K562 (cell line): Measurements from ENCODE around the gene SRC. TPM values are rescaled to one million over a fixed set of nuclear protein-coding genes. Genes with fewer than 3 reads are reported as not detected.
A peak's percentile ranks its signal among the peaks of the same experiment; 100 is the strongest.

Experiments
- ATAC-seq: fragments of 200-7000 bp; cut with Tn5 transposase; 3 replicates; pipeline ENCODE4 v1.9.1; 2020; ENCODE audit warnings: moderate library complexity
- BruUV-seq: library from RNA; stranded (reverse); fragments of 400-500 nt; replicated peaks from 2 replicates; lab custom pipeline; 2021; lab: Mats Ljungman, UMichigan
- CTCF ChIA-PET: fragments of 300-600 bp; formaldehyde crosslinking; extraction: SDS; loops from one replicate; lab custom pipeline; 2021; ENCODE audit warnings: low intra/inter-chr PET ratio; lab: Yijun Ruan, JAX
- POLR2A ChIA-PET: fragments of 300-600, 350-650 bp; sonication (Branson Sonifier 250); formaldehyde crosslinking; extraction: SDS; loops from one replicate; lab custom pipeline; 2021; ENCODE audit warnings: antibody characterized with exemption, inconsistent platforms; lab: Yijun Ruan, JAX
- DNase-seq, 4 experiments: peaks; one replicate each; pipeline versions ENCODE4 v3.0.0 to v3.0.0-alpha.2; 2011 to 2018; ENCODE audit warnings: low spot score in 3 of 4, mixed read lengths in 3 of 4; ENCODE audit errors: extremely low read depth in 1 of 4
- FAIRE-seq: peaks from 2 replicates; lab custom pipeline; 2011; peaks lifted over from hg19 to GRCh38; lab: Jason Lieb, UNC
- H2AFZ ChIP-seq: 2 replicates; pipeline ENCODE4 v1.6.0; 2011; ENCODE audit warnings: low read depth, low read length, control low read depth, inconsistent platforms
- H3K27ac ChIP-seq: fragments of 200-600 bp; 3 replicates; pipeline ENCODE4 v1.8.0; 2011; ENCODE audit warnings: low read depth, mild to moderate bottlenecking, control low read depth, inconsistent platforms, low read length, moderate library complexity, mixed read lengths; ENCODE audit errors: extremely low read depth
- H3K27me3 ChIP-seq, 2 experiments: fragments of 300-600 bp in 1 of 2; 2 replicates in 1 of 2; 3 replicates in 1 of 2; pipeline versions ENCODE4 v1.6.0 to v1.8.0; 2011; ENCODE audit warnings: inconsistent platforms in 2 of 2, low read length in 2 of 2, mild to moderate bottlenecking in 1 of 2, mixed read lengths in 1 of 2, moderate library complexity in 1 of 2; ENCODE audit not compliant: control insufficient read depth in 2 of 2, insufficient read depth in 2 of 2
- H3K36me3 ChIP-seq: fragments of 300-600 bp; 3 replicates; pipeline ENCODE4 v1.8.0; 2011; ENCODE audit warnings: mild to moderate bottlenecking, low read length, inconsistent platforms; ENCODE audit not compliant: control insufficient read depth, insufficient read depth
- H3K4me1 ChIP-seq, 2 experiments: fragments of 200-600 bp in 1 of 2; replicated peaks in 1 of 2; 2 replicates in 1 of 2; 3 replicates in 1 of 2; pipeline versions ENCODE4 v1.5.1 to v1.8.0; 2011; ENCODE audit warnings: inconsistent platforms in 2 of 2, low read length in 2 of 2, mild to moderate bottlenecking in 1 of 2, mixed read lengths in 1 of 2, moderate library complexity in 1 of 2; ENCODE audit not compliant: control insufficient read depth in 2 of 2, insufficient read depth in 2 of 2
- H3K4me2 ChIP-seq: 2 replicates; pipeline ENCODE4 v1.6.1; 2011; ENCODE audit warnings: low read length, control low read depth, inconsistent platforms, mixed read lengths; ENCODE audit not compliant: insufficient read depth
- H3K4me3 ChIP-seq: fragments of 200-600 bp; sonication (generic), shearing (Covaris generic); 2 replicates; pipeline ENCODE4 v1.5.1; 2016; ENCODE audit warnings: control low read depth, inconsistent platforms
- H3K79me2 ChIP-seq: fragments of 200-600 bp; 3 replicates; pipeline ENCODE4 v1.8.0; 2011; ENCODE audit warnings: low read length, inconsistent platforms; ENCODE audit not compliant: control insufficient read depth, insufficient read depth
- H3K9ac ChIP-seq, 2 experiments: 2 replicates each; pipeline versions ENCODE4 v1.6.0 to v1.6.1; 2011; ENCODE audit warnings: low read depth in 2 of 2, low read length in 2 of 2, control low read depth in 1 of 2, inconsistent platforms in 1 of 2, mild to moderate bottlenecking in 1 of 2, mixed read lengths in 1 of 2; ENCODE audit not compliant: insufficient read depth in 1 of 2
- H3K9me1 ChIP-seq: one replicate; pipeline ENCODE4 v1.6.0; 2011; ENCODE audit warnings: inconsistent platforms, mild to moderate bottlenecking, low read length, moderate library complexity; ENCODE audit not compliant: control insufficient read depth, insufficient read depth
- H3K9me3 ChIP-seq: replicated peaks from 2 replicates; pipeline ENCODE4 v1.5.1; 2011; ENCODE audit warnings: low read depth, low read length, inconsistent platforms; ENCODE audit not compliant: control insufficient read depth, insufficient read depth
- H4K20me1 ChIP-seq: replicated peaks from 2 replicates; pipeline ENCODE4 v1.6.1; 2011; ENCODE audit warnings: low read length, inconsistent platforms, mixed read lengths; ENCODE audit not compliant: control insufficient read depth, insufficient read depth
- DPF2 ChIP-seq: fragments of 450-650 bp; IDR thresholded peaks from 2 replicates; pipeline ENCODE4 v1.6.1; 2016
- E2F5 ChIP-seq: sonication (generic); formaldehyde crosslinking; IDR thresholded peaks from 2 replicates; pipeline ENCODE4 v1.8.0; 2022; ENCODE audit warnings: mild to moderate bottlenecking, missing genetic modification reagents
- FOSL1 ChIP-seq: fragments of 200-800 bp; sonication (Bioruptor generic); conservative IDR thresholded peaks from 2 replicates; pipeline ENCODE4 v1.6.1; 2016; ENCODE audit warnings: missing genetic modification characterization, missing compliant biosample characterization
- IRF9 ChIP-seq: fragments of 450-650 bp; IDR thresholded peaks from 2 replicates; pipeline ENCODE4 v1.6.1; 2016; ENCODE audit warnings: missing biosample characterization, missing genetic modification characterization
- KDM1A ChIP-seq, 2 experiments: fragments of 450-650 bp; IDR thresholded peaks; 2 replicates each; pipeline ENCODE4 v1.6.1; 2016; ENCODE audit warnings: mild to moderate bottlenecking in 2 of 2
- KDM4B ChIP-seq, 2 experiments: fragments of 450-650 bp in 1 of 2; sonication (generic) in 1 of 2; IDR thresholded peaks; 2 replicates each; pipeline ENCODE4 v1.6.1; 2016 to 2017; ENCODE audit warnings: borderline replicate concordance in 2 of 2, antibody characterized with exemption in 1 of 2, low read depth in 1 of 2, mild to moderate bottlenecking in 1 of 2
- OTX1 ChIP-seq: fragments of 450-650 bp; formaldehyde crosslinking; IDR thresholded peaks from 2 replicates; pipeline ENCODE4 v1.4.0; 2022; ENCODE audit warnings: mild to moderate bottlenecking
- SMARCA5 ChIP-seq: fragments of 450-650 bp; IDR thresholded peaks from 2 replicates; pipeline ENCODE4 v1.6.1; 2016
- SNRNP70 ChIP-seq: fragments of 200-400 bp; formaldehyde crosslinking; optimal IDR thresholded peaks from 2 replicates; pipeline ENCODE3; 2017; ENCODE audit warnings: low read depth, low read length
- ZBED1 ChIP-seq: IDR thresholded peaks from 2 replicates; pipeline ENCODE4 v1.6.1; 2014
- ZNF232 ChIP-seq: sonication (generic); formaldehyde crosslinking; IDR thresholded peaks from 2 replicates; pipeline ENCODE4 v1.8.0; 2022; ENCODE audit warnings: mild to moderate bottlenecking, missing genetic modification reagents
- ZZZ3 ChIP-seq: fragments of 450-650 bp; IDR thresholded peaks from 2 replicates; pipeline ENCODE4 v1.6.1; 2016; ENCODE audit warnings: antibody characterized with exemption, mild to moderate bottlenecking, moderate library complexity
- whole genome bisulfite sequencing: fragments of 100-300 bp; shearing (Covaris generic); methylation state at CpG from one replicate; pipeline ENCODE4 v1.1.6; 2016; ENCODE audit warnings: low coverage, mixed read lengths; ENCODE audit not compliant: insufficient coverage; ENCODE audit errors: missing lambda C conversion rate; 5-methylcytosine and 5-hydroxymethylcytosine counted together
- in situ Hi-C: fragments of 300-500 bp; cut with MboI; formaldehyde crosslinking; loops from 4 replicates; pipeline ENCODE4 v1.15.0; 2018; ENCODE audit warnings: inconsistent platforms, mixed read lengths
- intact Hi-C: fragments of 100-400 bp; cut with micrococcal nuclease; formaldehyde crosslinking; loops from 2 replicates; pipeline ENCODE4 v1.14.2; 2022
- polyA plus RNA-seq, 8 experiments: library from polyadenylated mRNA; depleted of rRNA in 4 of 8; stranded (reverse) in 5 of 8; unstranded in 3 of 8; fragments of >200 nt; fragmentation: Nextera tagmentation in 2 of 8; fragmentation: Illumina TruSeq in 1 of 8; extraction: Ambion mirVana in 2 of 8; extraction: Trizol in 1 of 8; gene quantifications; 2 replicates each; pipeline versions ENCODE4 v1.2.1 to v1.2.3, GENCODE V29; 2011 to 2014; ENCODE audit warnings: inconsistent platforms in 1 of 8, missing spikeins in 1 of 8
- total RNA-seq, 7 experiments: library from RNA; depleted of rRNA in 6 of 7; stranded (reverse); fragments of >200 nt in 6 of 7; fragmentation: Illumina TruSeq in 2 of 7; extraction: Trizol in 2 of 7; gene quantifications; 2 replicates each; pipeline versions ENCODE4 v1.2.1 to v1.2.3, GENCODE V29; 2011 to 2021; ENCODE audit warnings: low replicate concordance in 1 of 7
- TF ChIP-seq, protein P1 (sequence below): IDR thresholded peaks from 2 replicates; pipeline ENCODE4 v1.6.1; 2016; ENCODE audit warnings: missing genetic modification characterization, missing compliant biosample characterization
- TF ChIP-seq, protein P2 (sequence below): fragments of 450-650 bp; IDR thresholded peaks from 2 replicates; pipeline ENCODE4 v1.6.1; 2017; ENCODE audit warnings: antibody characterized with exemption, mild to moderate bottlenecking

The SRC gene
- total and polyA plus RNA-seq, 9 of the 15 experiments (the other 6 are each of a cell fraction or from before 2014, with no cell fraction given), result 0.06 to 8.5 (median 3.1) TPM

DNA sequence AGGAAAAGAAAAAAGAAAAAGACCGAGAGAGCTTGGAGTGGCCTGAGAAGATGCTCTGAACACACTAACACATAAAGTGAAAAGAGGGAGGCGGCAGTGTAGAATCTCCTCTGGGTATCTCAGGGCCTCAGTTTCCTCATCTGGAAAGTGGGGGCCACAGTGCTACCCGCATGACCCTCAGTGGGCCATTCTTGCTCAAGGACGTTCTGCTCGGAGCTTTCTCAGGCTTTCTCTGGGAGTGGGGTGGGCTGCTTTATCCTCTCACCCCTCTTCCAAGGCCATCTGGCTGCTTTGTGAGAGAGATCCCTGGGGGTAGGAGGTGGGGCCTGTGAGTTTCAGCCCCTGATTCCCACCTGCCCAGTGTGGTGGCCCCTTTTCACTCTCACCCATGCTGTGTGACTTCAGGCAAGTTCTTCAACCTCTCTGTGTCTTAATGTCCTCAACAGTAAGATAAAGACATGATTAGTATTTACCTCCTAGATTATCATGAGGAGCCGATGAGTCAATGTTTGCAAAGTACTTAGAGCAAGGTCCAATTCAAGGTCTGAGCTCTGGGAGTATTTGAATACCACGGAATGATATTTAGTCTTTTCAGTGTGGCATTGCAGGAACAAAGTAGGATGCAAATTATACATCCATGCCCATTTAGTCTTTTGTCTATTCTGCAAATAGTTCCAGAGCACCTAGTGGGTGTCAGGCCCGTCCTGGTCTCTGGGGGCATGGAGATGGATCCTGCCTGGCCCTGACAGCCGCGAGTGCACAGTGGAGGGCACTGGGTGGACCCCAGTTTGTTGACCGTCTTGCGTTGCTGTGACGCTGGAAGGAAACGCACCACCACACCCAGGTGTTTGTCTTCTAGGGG, 34.3 kb downstream of the SRC start:
- Histone ChIP-seq H2AFZ (no peak overlapping the region), H3K9me3 (no peaks in the 10 kb centered on the region), H3K36me3 (no peaks in the 10 kb centered on the region), H3K79me2 (peaks cover 3% of the 10 kb centered on the region; the same call in 1 of the 3 replicates), H3K9me1 (no peaks in the 10 kb centered on the region), H3K4me2 (peak overlapping the region; percentile 2; the same call in 1 of the 2 replicates), H3K4me1 (peaks cover 40 to 56% of the 10 kb centered on the region in 2 experiments), H3K4me3 (no peak overlapping the region), H3K9ac (peak overlapping the region; percentile 37 to 80; a peak in 2 of 4 replicates), H3K27ac (peak overlapping the region; percentile 91), H3K27me3 (no peaks in the 10 kb centered on the region), H4K20me1 (no peaks in the 10 kb centered on the region)
- CTCF ChIA-PET, result no interaction called here
- POLR2A ChIA-PET, result interaction anchor here (0.5 to 1.7 kb wide), 8 partner anchors 16 to 149 kb away, joined by 3 to 5 read pairs (median 4); partner anchors contain the start of gene MANBAL
- in situ Hi-C loops (loop anchor here (5.0 kb wide), 1 partner anchor 93 kb away; the partner anchor contains the start of gene MANBAL), intact Hi-C loops (loop anchor here (5.0 kb wide), 1 partner anchor 93 kb away; the partner anchor contains the start of gene MANBAL)
- 45% methylated on average over 14 of the region's 14 CpGs for WGBS
- ATAC-seq (no peak), FAIRE-seq (peak; percentile 63), DNase-seq (peak in 1 of 4 experiments; percentile 39)
- TSS peak; percentile 42 for BruUV-seq
- no peak for TF ChIP-seq KDM4B (IDR thresholded peaks at IDR 0.05; ENCODE audit: borderline replicate concordance in 2 of 2, low read depth in 1 of 2)
- TF ChIP-seq, protein P1, sequence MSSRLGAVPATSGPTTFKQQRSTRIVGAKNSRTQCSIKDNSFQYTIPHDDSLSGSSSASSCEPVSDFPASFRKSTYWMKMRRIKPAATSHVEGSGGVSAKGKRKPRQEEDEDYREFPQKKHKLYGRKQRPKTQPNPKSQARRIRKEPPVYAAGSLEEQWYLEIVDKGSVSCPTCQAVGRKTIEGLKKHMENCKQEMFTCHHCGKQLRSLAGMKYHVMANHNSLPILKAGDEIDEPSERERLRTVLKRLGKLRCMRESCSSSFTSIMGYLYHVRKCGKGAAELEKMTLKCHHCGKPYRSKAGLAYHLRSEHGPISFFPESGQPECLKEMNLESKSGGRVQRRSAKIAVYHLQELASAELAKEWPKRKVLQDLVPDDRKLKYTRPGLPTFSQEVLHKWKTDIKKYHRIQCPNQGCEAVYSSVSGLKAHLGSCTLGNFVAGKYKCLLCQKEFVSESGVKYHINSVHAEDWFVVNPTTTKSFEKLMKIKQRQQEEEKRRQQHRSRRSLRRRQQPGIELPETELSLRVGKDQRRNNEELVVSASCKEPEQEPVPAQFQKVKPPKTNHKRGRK (tag), result peak; percentile 83
- TF ChIP-seq, protein P2, sequence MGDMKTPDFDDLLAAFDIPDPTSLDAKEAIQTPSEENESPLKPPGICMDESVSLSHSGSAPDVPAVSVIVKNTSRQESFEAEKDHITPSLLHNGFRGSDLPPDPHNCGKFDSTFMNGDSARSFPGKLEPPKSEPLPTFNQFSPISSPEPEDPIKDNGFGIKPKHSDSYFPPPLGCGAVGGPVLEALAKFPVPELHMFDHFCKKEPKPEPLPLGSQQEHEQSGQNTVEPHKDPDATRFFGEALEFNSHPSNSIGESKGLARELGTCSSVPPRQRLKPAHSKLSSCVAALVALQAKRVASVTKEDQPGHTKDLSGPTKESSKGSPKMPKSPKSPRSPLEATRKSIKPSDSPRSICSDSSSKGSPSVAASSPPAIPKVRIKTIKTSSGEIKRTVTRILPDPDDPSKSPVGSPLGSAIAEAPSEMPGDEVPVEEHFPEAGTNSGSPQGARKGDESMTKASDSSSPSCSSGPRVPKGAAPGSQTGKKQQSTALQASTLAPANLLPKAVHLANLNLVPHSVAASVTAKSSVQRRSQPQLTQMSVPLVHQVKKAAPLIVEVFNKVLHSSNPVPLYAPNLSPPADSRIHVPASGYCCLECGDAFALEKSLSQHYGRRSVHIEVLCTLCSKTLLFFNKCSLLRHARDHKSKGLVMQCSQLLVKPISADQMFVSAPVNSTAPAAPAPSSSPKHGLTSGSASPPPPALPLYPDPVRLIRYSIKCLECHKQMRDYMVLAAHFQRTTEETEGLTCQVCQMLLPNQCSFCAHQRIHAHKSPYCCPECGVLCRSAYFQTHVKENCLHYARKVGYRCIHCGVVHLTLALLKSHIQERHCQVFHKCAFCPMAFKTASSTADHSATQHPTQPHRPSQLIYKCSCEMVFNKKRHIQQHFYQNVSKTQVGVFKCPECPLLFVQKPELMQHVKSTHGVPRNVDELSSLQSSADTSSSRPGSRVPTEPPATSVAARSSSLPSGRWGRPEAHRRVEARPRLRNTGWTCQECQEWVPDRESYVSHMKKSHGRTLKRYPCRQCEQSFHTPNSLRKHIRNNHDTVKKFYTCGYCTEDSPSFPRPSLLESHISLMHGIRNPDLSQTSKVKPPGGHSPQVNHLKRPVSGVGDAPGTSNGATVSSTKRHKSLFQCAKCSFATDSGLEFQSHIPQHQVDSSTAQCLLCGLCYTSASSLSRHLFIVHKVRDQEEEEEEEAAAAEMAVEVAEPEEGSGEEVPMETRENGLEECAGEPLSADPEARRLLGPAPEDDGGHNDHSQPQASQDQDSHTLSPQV, result peak; percentile 7
- TF ChIP-seq SNRNP70, result no peak
- TF ChIP-seq ZZZ3, result no peak
- no peak for TF ChIP-seq ZBED1
- TF ChIP-seq DPF2, result peak; percentile 42
- no peak for TF ChIP-seq OTX1 (CRISPR knock-in tag)
- TF ChIP-seq KDM1A (IDR thresholded peaks at IDR 0.05), result peak; percentile 76 to 83
- no peak for TF ChIP-seq E2F5
- TF ChIP-seq IRF9 (tag), result no peak
- no peak for TF ChIP-seq ZNF232 (CRISPR knock-in tag)
- peak; percentile 85 for TF ChIP-seq SMARCA5
- TF ChIP-seq FOSL1 (tag), result peak; percentile 59; the same call in 1 of the 2 replicates
